ENCODE measurements around the gene GET4.
A peak's percentile ranks its signal among the peaks of the same experiment; 100 is the strongest.

Gene GET4

GRCh38 chr7:885893-886625 lies 9.7 kb downstream of the GET4 start:
- H3K27ac ChIP-seq, result peak overlapping the region; percentile 86
- TF ChIP-seq ZFX (IDR thresholded peaks at IDR 0.05) (no peak), CTCF (conservative IDR thresholded peaks at IDR 0.05) (no peak)

GRCh38 chr7:886626-887487 lies 10.5 kb downstream of the GET4 start:
- TF ChIP-seq CTCF (conservative IDR thresholded peaks at IDR 0.05) (no peak), ZFX (IDR thresholded peaks at IDR 0.05) (no peak)
- peak overlapping the region; percentile 86; the same call in 1 of the 2 replicates for H3K27ac ChIP-seq

- peak overlapping the region; percentile 32 for H3K27ac ChIP-seq
- TF ChIP-seq CTCF (conservative IDR thresholded peaks at IDR 0.05) (no peak), ZFX (IDR thresholded peaks at IDR 0.05) (no peak)
Observed at GRCh38 chr7:887488-887820, 11.1 kb downstream of the GET4 start.

- peak overlapping the region; percentile 32 for H3K27ac ChIP-seq
Observed at GRCh38 chr7:888081-889024, 12.0 kb downstream of the GET4 start.

GRCh38 chr7:889025-889390 lies 12.7 kb downstream of the GET4 start:
- H3K27ac ChIP-seq, result peak overlapping the region; percentile 32
- TF ChIP-seq ZFX (IDR thresholded peaks at IDR 0.05) (no peak), CTCF (conservative IDR thresholded peaks at IDR 0.05) (no peak)

More at GRCh38 chr7:888081-889024, 12.0 kb downstream of the GET4 start:
- no peak for TF ChIP-seq CTCF (conservative IDR thresholded peaks at IDR 0.05)
- no peak for TF ChIP-seq ZFX (IDR thresholded peaks at IDR 0.05)

- peak overlapping the region; percentile 32 for H3K27ac ChIP-seq
Observed at GRCh38 chr7:889391-889790, 13.0 kb downstream of the GET4 start.

More at GRCh38 chr7:889391-889790, 13.0 kb downstream of the GET4 start:
- TF ChIP-seq CTCF (conservative IDR thresholded peaks at IDR 0.05), result no peak
- TF ChIP-seq ZFX (IDR thresholded peaks at IDR 0.05), result no peak

Data from C4-2B (cell line).